AG10803 (cell line): Measurements from ENCODE around the gene CACNA1C.

Experiments used
- DNase-seq: peaks from one replicate; pipeline ENCODE4 v3.0.0; 2010; ENCODE audit warnings: low read depth
- H3K4me3 ChIP-seq: 2 replicates; pipeline ENCODE4 v1.5.1; 2011; ENCODE audit warnings: mild to moderate bottlenecking, low read length, control low read depth
- CTCF ChIP-seq: conservative IDR thresholded peaks from 2 replicates; pipeline ENCODE4 v1.5.1; 2011; ENCODE audit warnings: mild to moderate bottlenecking, low read length, control low read depth, inconsistent platforms

Gene CACNA1C

GRCh38 chr12:2343681-2344080 lies 290.9 kb downstream of the CACNA1C start:
- H3K4me3 ChIP-seq: no peak overlapping the region
- TF ChIP-seq CTCF: no peak
- DNase-seq: no peak

- H3K4me3 ChIP-seq: no peak overlapping the region
- no peak for DNase-seq
Observed at GRCh38 chr12:2344476-2344875, 291.7 kb downstream of the CACNA1C start.

GRCh38 chr12:2344885-2345284 lies 292.1 kb downstream of the CACNA1C start:
- no peak for TF ChIP-seq CTCF
- peak; percentile 44 for DNase-seq
- H3K4me3 ChIP-seq: no peak overlapping the region

More at GRCh38 chr12:2344476-2344875, 291.7 kb downstream of the CACNA1C start:
- no peak for TF ChIP-seq CTCF

GRCh38 chr12:2345902-2346301 lies 293.1 kb downstream of the CACNA1C start:
- TF ChIP-seq CTCF: no peak
- no peak overlapping the region for H3K4me3 ChIP-seq
- DNase-seq: no peak

GRCh38 chr12:2346416-2346815 lies 293.6 kb downstream of the CACNA1C start:
- DNase-seq: no peak
- no peak overlapping the region for H3K4me3 ChIP-seq
- TF ChIP-seq CTCF: no peak

- DNase-seq: no peak
- no peak overlapping the region for H3K4me3 ChIP-seq
- TF ChIP-seq CTCF: no peak
Observed at GRCh38 chr12:2347137-2347843, 294.5 kb downstream of the CACNA1C start.

- no peak for DNase-seq
- no peak overlapping the region for H3K4me3 ChIP-seq
- TF ChIP-seq CTCF: no peak
Observed at GRCh38 chr12:2347844-2348481, 295.2 kb downstream of the CACNA1C start.
